Breast epithelium (tissue), 4 donors: Measurements from ENCODE around the gene TAS2R42. TPM values are rescaled to one million over a fixed set of nuclear protein-coding genes. Genes with fewer than 3 reads are reported as not detected.

ENCODE experiments used
- DNase-seq, 2 donors: peaks; one replicate each; pipeline ENCODE4 v3.0.0-alpha.2; 2019; ENCODE audit warnings: low spot score in 2 of 2
- H3K27ac ChIP-seq, 2 donors: fragments of 200-600 bp; sonication (generic) in 1 of 2; one replicate each; pipeline ENCODE4 v1.5.1; 2016 to 2019; ENCODE audit warnings: mild to moderate bottlenecking in 1 of 2
- H3K27me3 ChIP-seq, 2 donors: fragments of 200-600 bp; sonication (generic) in 1 of 2; one replicate each; pipeline versions ENCODE4 v1.5.1 to v1.6.0; 2017 to 2019; ENCODE audit warnings: control low read depth in 1 of 2, mild to moderate bottlenecking in 1 of 2
- H3K36me3 ChIP-seq: fragments of 200-600 bp; one replicate; pipeline ENCODE4 v1.5.1; 2019
- H3K4me1 ChIP-seq, 2 donors: fragments of 200-600 bp; sonication (generic); one replicate each; pipeline ENCODE4 v1.5.1; 2016 to 2019; ENCODE audit warnings: control low read depth in 1 of 2
- H3K4me3 ChIP-seq, 3 donors: fragments of 200-600 bp; sonication (generic); 1 replicate in 2 of 3; 2 replicates in 1 of 3; pipeline ENCODE4 v1.5.1; 2016 to 2019; ENCODE audit warnings: mild to moderate bottlenecking in 3 of 3, moderate library complexity in 2 of 3
- H3K9me3 ChIP-seq, 2 donors: fragments of 200-600 bp; sonication (generic) in 1 of 2; one replicate each; pipeline ENCODE4 v1.5.1; 2016 to 2019; ENCODE audit warnings: control low read depth in 1 of 2
- CTCF ChIP-seq, 3 donors: fragments of 450-650 bp; IDR thresholded peaks; one replicate each; pipeline ENCODE4 v1.5.1; 2016 to 2017; ENCODE audit warnings: antibody characterized with exemption in 3 of 3, mild to moderate bottlenecking in 3 of 3, moderate library complexity in 3 of 3
- POLR2A ChIP-seq: fragments of 450-650 bp; IDR thresholded peaks from one replicate; pipeline ENCODE4 v1.6.1; 2016; ENCODE audit warnings: antibody characterized with exemption, mild to moderate bottlenecking, moderate library complexity
- POLR2AphosphoS5 ChIP-seq, 3 donors: sonication (generic); formaldehyde crosslinking; IDR thresholded peaks; one replicate each; pipeline ENCODE4 v1.6.1; 2017; ENCODE audit warnings: antibody characterized with exemption in 3 of 3
- intact Hi-C: fragments of 100-400 bp; cut with DNase I; formaldehyde crosslinking; loops from one replicate; pipeline ENCODE4 v1.15.1; 2023; ENCODE audit warnings: low total_unique reads
- total RNA-seq, 3 donors: library from RNA; depleted of rRNA; stranded (reverse); fragments of >200 nt; gene quantifications; one replicate each; pipeline ENCODE4 v1.1.0, GENCODE V29; 2016

Gene TAS2R42
- total RNA-seq, 3 donors from 2014 or later, result not detected

GRCh38 chr12:11164384-11164783 lies 22.4 kb downstream of the TAS2R42 start:
- Histone ChIP-seq H3K36me3 (no peaks in the 10 kb centered on the region), H3K4me1 (no peaks in the 10 kb centered on the region), H3K9me3 (no peaks in the 10 kb centered on the region), H3K4me3 (no peak overlapping the region), H3K27ac (no peak overlapping the region), H3K27me3 (no peaks in the 10 kb centered on the region)
- DNase-seq, result no peak
- TF ChIP-seq POLR2A (no peak), POLR2AphosphoS5 (IDR thresholded peaks at IDR 0.05) (no peak), CTCF (IDR thresholded peaks at IDR 0.05) (no peak)
- intact Hi-C loops, result no loop called here

- TF ChIP-seq POLR2A (no peak), CTCF (IDR thresholded peaks at IDR 0.05) (no peak), POLR2AphosphoS5 (IDR thresholded peaks at IDR 0.05) (no peak)
- intact Hi-C loops, result no loop called here
These were observed 24.2 kb downstream of the TAS2R42 start for GRCh38 chr12:11162502-11162901.

GRCh38 chr12:11158885-11159444 lies 27.8 kb downstream of the TAS2R42 start:
- TF ChIP-seq CTCF (IDR thresholded peaks at IDR 0.05) (no peak), POLR2AphosphoS5 (IDR thresholded peaks at IDR 0.05) (no peak), POLR2A (no peak)
- intact Hi-C loops, result loop anchor here (5.0 kb wide), 1 partner anchor 977 kb away; no protein-coding TSS in a partner anchor

More at GRCh38 chr12:11162502-11162901, 24.2 kb downstream of the TAS2R42 start:
- H3K27ac ChIP-seq, result no peak overlapping the region
- no peaks in the 10 kb centered on the region for H3K27me3 ChIP-seq
- no peak overlapping the region for H3K4me3 ChIP-seq
- DNase-seq, result no peak
- no peaks in the 10 kb centered on the region for H3K4me1 ChIP-seq
- no peaks in the 10 kb centered on the region for H3K36me3 ChIP-seq
- H3K9me3 ChIP-seq, result no peaks in the 10 kb centered on the region

GRCh38 chr12:11154400-11154925 lies 32.3 kb downstream of the TAS2R42 start:
- Histone ChIP-seq H3K4me3 (no peak overlapping the region), H3K36me3 (no peaks in the 10 kb centered on the region), H3K27ac (no peak overlapping the region), H3K4me1 (no peaks in the 10 kb centered on the region), H3K9me3 (peaks cover 0 to 11% of the 10 kb centered on the region in 2 donors), H3K27me3 (no peaks in the 10 kb centered on the region)
- TF ChIP-seq POLR2A, result no peak
- no peak for TF ChIP-seq POLR2AphosphoS5 (IDR thresholded peaks at IDR 0.05)
- TF ChIP-seq CTCF (IDR thresholded peaks at IDR 0.05), result no peak
- no peak for DNase-seq
- intact Hi-C loops, result no loop called here

More at GRCh38 chr12:11158885-11159444, 27.8 kb downstream of the TAS2R42 start:
- DNase-seq, result no peak
- Histone ChIP-seq H3K27me3 (no peaks in the 10 kb centered on the region), H3K4me1 (no peaks in the 10 kb centered on the region), H3K36me3 (no peaks in the 10 kb centered on the region), H3K4me3 (no peak overlapping the region), H3K27ac (no peak overlapping the region), H3K9me3 (peaks cover 0 to 11% of the 10 kb centered on the region in 2 donors)

- H3K4me1 ChIP-seq, result no peaks in the 10 kb centered on the region
- no peak overlapping the region for H3K27ac ChIP-seq
- no peaks in the 10 kb centered on the region for H3K27me3 ChIP-seq
- peaks cover 0 to 11% of the 10 kb centered on the region in 2 donors for H3K9me3 ChIP-seq
- intact Hi-C loops, result no loop called here
- H3K36me3 ChIP-seq, result no peaks in the 10 kb centered on the region
- no peak for DNase-seq
- TF ChIP-seq POLR2A (no peak), CTCF (IDR thresholded peaks at IDR 0.05) (no peak), POLR2AphosphoS5 (IDR thresholded peaks at IDR 0.05) (no peak)
- H3K4me3 ChIP-seq, result no peak overlapping the region
These were observed 34.0 kb downstream of the TAS2R42 start for GRCh38 chr12:11152725-11153124.
